BJ (cell line): ENCODE data around the gene SLC38A10. TPM values are rescaled to one million over a fixed set of nuclear protein-coding genes. Genes with fewer than 3 reads are reported as not detected.

ENCODE experiments used
- CTCF ChIA-PET: fragments of 350-600 bp; formaldehyde crosslinking; extraction: SDS; loops from one replicate; lab custom pipeline; 2021; ENCODE audit warnings: antibody characterized with exemption, inconsistent platforms; lab: Yijun Ruan, JAX
- POLR2A ChIA-PET: fragments of 300-600 bp; sonication (Branson Sonifier 250); formaldehyde crosslinking; extraction: SDS; loops from one replicate; lab custom pipeline; 2021; ENCODE audit warnings: antibody characterized with exemption; lab: Charles Lee
- DNase-seq: peaks from one replicate; pipeline ENCODE4 v3.0.0-alpha.2; 2011; ENCODE audit warnings: low read depth
- H3K27me3 ChIP-seq: 2 replicates; pipeline ENCODE4 v1.6.0; 2011; ENCODE audit warnings: low read length; ENCODE audit not compliant: control insufficient read depth, insufficient read depth
- H3K36me3 ChIP-seq: 2 replicates; pipeline ENCODE4 v1.5.1; 2011; ENCODE audit warnings: low read length; ENCODE audit not compliant: control insufficient read depth, insufficient read depth
- H3K4me3 ChIP-seq: 2 replicates; pipeline ENCODE4 v1.5.1; 2011; ENCODE audit warnings: low read depth, mild to moderate bottlenecking, control low read depth, low read length
- polyA plus RNA-seq: library from polyadenylated mRNA; depleted of rRNA; stranded (reverse); fragments of >200 nt; gene quantifications from 2 replicates; pipeline ENCODE4 v1.2.3, GENCODE V29; 2011
- TF ChIP-seq, protein P1 (sequence below): IDR thresholded peaks from 2 replicates; pipeline ENCODE4 v1.5.1; 2011; ENCODE audit warnings: low read depth, mild to moderate bottlenecking, control low read depth, inconsistent platforms, low read length, moderate library complexity; ENCODE audit not compliant: insufficient read depth

SLC38A10 gene
- polyA plus RNA-seq, 1 experiment: 55.4 TPM

DNA sequence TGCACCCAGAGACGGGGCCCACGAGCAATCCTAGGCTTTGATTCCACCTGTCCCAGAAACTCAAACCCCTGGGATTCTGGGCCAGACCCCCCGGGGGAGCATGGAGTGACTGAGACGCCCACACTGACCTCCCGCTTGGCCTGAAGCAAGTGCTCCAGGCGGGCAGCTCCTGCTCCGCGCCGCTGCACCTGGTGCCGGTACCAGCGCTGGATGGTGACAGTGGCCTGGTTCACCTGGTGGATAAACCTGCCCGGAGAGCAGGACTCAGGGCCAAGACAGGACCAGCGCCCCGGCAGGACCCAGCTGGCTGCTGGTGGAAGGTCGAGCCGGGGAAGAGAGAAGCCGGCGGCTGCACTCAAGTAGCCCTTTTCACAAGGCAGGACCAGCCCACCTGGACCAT lies 94.9 kb downstream of the SLC38A10 start:
- no peaks in the 10 kb centered on the region for H3K27me3 ChIP-seq
- TF ChIP-seq, protein P1, sequence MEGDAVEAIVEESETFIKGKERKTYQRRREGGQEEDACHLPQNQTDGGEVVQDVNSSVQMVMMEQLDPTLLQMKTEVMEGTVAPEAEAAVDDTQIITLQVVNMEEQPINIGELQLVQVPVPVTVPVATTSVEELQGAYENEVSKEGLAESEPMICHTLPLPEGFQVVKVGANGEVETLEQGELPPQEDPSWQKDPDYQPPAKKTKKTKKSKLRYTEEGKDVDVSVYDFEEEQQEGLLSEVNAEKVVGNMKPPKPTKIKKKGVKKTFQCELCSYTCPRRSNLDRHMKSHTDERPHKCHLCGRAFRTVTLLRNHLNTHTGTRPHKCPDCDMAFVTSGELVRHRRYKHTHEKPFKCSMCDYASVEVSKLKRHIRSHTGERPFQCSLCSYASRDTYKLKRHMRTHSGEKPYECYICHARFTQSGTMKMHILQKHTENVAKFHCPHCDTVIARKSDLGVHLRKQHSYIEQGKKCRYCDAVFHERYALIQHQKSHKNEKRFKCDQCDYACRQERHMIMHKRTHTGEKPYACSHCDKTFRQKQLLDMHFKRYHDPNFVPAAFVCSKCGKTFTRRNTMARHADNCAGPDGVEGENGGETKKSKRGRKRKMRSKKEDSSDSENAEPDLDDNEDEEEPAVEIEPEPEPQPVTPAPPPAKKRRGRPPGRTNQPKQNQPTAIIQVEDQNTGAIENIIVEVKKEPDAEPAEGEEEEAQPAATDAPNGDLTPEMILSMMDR: no peak
- H3K36me3 ChIP-seq: peaks cover 4% of the 10 kb centered on the region
- H3K4me3 ChIP-seq: no peak overlapping the region
- ChIA-PET POLR2A (no interaction called here), CTCF (interaction anchor here (0.8 to 4.1 kb wide), 7 partner anchors 9 to 57 kb away, joined by 3 to 26 read pairs (median 5); no protein-coding TSS in a partner anchor)
- no peak for DNase-seq

DNA sequence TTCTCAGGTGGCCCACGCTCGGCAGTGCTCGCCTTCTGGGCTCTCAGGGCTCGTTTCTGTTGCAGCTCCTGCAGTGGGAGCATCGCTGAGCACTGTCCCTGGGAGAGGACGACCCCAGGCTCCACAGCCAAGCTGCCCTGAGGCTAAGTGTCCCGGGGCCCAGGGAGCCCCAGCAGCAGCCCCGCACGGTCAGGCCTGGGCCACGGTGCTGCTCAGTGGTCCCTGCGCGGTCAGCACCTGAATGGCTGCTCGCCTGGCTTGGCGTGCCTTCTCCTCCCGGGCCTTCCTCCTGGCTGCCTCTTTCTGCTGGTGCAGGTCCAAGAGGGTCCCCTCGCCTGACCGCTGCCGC lies 95.7 kb downstream of the SLC38A10 start:
- Histone ChIP-seq H3K27me3 (no peaks in the 10 kb centered on the region), H3K36me3 (peaks cover 4% of the 10 kb centered on the region), H3K4me3 (no peak overlapping the region)
- TF ChIP-seq, protein P1: no peak
- CTCF ChIA-PET: interaction anchor here (1.9 to 4.1 kb wide), 2 partner anchors 14 to 56 kb away, joined by 5 to 26 read pairs; no protein-coding TSS in a partner anchor
- POLR2A ChIA-PET: no interaction called here
- DNase-seq: no peak

DNA sequence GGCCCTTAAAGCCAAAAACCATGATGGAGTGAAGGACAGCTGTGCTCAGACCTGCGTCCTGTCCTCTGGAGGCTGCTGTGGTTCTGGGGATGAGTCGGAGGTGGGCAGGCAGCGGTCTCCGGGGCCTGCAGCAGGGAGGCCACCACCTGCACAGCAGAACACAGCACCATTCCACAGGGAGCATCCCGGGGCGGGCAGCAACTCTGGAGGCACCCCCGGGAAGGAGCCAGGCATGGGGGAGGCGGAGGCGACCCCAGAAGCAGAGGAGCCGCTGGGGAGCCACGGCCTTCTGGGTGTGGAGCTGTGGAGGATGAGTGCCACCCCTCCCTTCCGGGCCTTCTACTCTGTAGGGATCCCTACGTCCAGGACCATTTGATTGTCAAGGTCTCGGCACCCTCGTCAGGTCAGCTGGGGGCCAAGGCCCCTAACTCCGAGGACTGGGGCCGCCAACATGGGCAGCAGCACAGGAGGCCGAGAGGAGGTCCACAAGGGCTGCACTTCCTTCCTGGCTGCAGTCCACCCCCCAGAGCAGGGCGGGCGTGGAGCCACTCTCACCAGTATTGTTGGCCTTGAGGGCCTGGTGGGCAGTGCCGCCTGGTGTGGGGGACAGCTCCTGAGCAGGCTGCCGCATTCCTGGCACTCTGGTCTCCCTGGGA lies 96.2 kb downstream of the SLC38A10 start:
- no peak for DNase-seq
- ChIA-PET CTCF (interaction anchor here (1.5 to 4.1 kb wide), 3 partner anchors 56 to 175 kb away, joined by 5 to 26 read pairs (median 7); no protein-coding TSS in a partner anchor), POLR2A (no interaction called here)
- Histone ChIP-seq H3K27me3 (no peaks in the 10 kb centered on the region), H3K4me3 (no peak overlapping the region), H3K36me3 (peaks cover 4% of the 10 kb centered on the region)
- TF ChIP-seq, protein P1: no peak

DNA sequence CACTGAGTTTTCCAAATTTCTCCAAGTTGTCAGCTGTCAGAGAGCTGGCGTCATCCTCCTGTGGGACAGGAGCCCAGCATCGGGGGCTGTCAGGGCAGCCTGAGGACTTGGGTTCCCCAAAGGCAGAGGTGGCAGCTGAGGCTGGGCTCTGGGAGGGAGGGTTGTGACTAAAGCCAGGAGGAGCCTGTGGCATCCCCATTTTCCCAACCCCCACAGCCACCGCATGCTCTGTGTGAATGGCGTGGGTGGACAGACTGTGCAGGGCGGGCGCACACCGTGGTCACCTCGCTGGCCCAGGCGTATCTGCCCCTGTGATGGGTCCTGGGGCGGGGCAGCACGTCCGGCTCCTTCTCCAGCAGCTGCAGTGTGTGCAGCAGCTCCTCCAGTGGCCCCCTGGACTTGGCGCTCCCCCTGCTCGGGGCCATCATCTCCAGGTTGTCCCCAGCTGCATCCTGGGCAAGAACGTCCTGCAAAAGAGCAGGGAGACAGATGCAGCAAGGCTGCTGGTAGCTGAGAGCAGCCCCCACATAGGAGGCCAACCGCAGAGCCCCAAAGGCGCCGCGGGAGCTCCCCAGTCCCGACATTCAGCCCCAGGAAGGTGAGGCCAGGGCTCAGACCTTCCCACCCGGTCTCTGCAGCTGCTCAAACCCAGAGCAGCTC lies 97.1 kb downstream of the SLC38A10 start:
- TF ChIP-seq, protein P1: no peak
- ChIA-PET POLR2A (no interaction called here), CTCF (interaction anchor here (0.8 to 1.5 kb wide), 3 partner anchors 55 to 226 kb away, joined by 3 to 7 read pairs (median 5); no protein-coding TSS in a partner anchor)
- Histone ChIP-seq H3K4me3 (no peak overlapping the region), H3K36me3 (peaks cover 4% of the 10 kb centered on the region), H3K27me3 (no peaks in the 10 kb centered on the region)
- no peak for DNase-seq

DNA sequence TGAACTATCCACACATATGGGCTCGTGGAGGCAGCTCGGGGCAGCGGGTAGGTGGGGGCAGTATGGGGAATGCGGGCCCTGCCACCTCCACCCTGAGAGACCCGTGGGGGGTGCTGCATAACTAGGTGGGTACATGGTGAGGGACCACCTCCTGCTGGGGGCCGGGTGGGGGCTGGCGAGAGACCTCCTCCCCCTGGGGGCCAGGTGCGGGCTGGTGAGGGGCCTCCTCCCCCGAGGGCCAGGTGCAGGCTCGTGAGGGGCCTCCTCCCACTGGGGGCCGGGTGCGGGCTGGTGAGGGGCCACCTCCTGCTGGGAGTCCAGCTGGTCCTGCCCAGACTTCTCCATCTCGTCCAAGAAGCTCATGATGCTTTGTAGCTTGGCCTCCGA lies 97.7 kb downstream of the SLC38A10 start:
- no peaks in the 10 kb centered on the region for H3K27me3 ChIP-seq
- H3K36me3 ChIP-seq: peaks cover 4% of the 10 kb centered on the region
- DNase-seq: no peak
- TF ChIP-seq, protein P1: no peak
- H3K4me3 ChIP-seq: no peak overlapping the region
- POLR2A ChIA-PET: no interaction called here
- CTCF ChIA-PET: interaction anchor here (0.8 to 1.5 kb wide), 4 partner anchors 12 to 225 kb away, joined by 3 to 7 read pairs (median 4); no protein-coding TSS in a partner anchor
